Esophagus squamous epithelium (tissue), 4 donors: ENCODE measurements around the gene SGMS1.
"Not testable (repeated sequence)": the region's sequence is repeated elsewhere in the genome, so short reads cannot be mapped to it uniquely, and the experiment has no call there.

Experiments
- POLR2A ChIP-seq, 4 donors: fragments of 450-650 bp; IDR thresholded peaks; one replicate each; pipeline ENCODE4 v1.6.1; 2017; ENCODE audit warnings: antibody characterized with exemption in 4 of 4, mild to moderate bottlenecking in 4 of 4, moderate library complexity in 3 of 4
- TF ChIP-seq, protein P1 (sequence below), 6 experiments: fragments of 450-650 bp in 4 of 6; fragments of 200-600 bp in 2 of 6; sonication (generic) in 2 of 6; IDR thresholded peaks; one replicate each; pipeline ENCODE4 v1.5.1; 2016 to 2019; ENCODE audit warnings: antibody characterized with exemption in 6 of 6, mild to moderate bottlenecking in 4 of 6, moderate library complexity in 4 of 6

DNA sequence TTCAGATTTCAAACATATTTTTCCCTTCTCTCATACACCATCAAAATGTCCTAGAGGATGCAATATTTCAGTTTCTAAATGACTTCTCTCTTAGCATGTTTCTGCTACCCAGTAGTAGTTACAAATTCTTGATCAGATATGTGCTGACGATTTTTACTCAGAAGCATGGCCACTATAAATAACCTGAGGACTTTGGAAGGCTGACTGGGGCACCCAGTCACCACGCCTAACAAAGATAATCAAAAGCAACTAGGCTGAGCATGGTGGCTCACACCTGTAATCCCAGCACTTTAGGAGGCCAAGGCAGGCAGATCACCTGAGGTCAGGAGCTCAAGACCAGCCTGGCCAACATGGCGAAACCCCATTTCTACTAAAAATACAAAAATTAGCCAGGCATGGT lies 259.0 kb downstream of the SGMS1 start:
- TF ChIP-seq, protein P1, sequence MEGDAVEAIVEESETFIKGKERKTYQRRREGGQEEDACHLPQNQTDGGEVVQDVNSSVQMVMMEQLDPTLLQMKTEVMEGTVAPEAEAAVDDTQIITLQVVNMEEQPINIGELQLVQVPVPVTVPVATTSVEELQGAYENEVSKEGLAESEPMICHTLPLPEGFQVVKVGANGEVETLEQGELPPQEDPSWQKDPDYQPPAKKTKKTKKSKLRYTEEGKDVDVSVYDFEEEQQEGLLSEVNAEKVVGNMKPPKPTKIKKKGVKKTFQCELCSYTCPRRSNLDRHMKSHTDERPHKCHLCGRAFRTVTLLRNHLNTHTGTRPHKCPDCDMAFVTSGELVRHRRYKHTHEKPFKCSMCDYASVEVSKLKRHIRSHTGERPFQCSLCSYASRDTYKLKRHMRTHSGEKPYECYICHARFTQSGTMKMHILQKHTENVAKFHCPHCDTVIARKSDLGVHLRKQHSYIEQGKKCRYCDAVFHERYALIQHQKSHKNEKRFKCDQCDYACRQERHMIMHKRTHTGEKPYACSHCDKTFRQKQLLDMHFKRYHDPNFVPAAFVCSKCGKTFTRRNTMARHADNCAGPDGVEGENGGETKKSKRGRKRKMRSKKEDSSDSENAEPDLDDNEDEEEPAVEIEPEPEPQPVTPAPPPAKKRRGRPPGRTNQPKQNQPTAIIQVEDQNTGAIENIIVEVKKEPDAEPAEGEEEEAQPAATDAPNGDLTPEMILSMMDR (IDR thresholded peaks at IDR 0.05): not testable (repeated sequence)
- not testable (repeated sequence) for TF ChIP-seq POLR2A (IDR thresholded peaks at IDR 0.05)
